A673 (cell line): ENCODE data around the gene GM2A. TPM values are rescaled to one million over a fixed set of nuclear protein-coding genes. Genes with fewer than 3 reads are reported as not detected.
A peak's percentile ranks its signal among the peaks of the same experiment; 100 is the strongest.

Experiments
- BruUV-seq: library from RNA; stranded (reverse); fragments of 400-500 nt; replicated peaks from 2 replicates; lab custom pipeline; 2021; lab: Mats Ljungman, UMichigan
- CTCF ChIA-PET: fragments of 300-600 bp; sonication (Branson Sonifier 250); formaldehyde crosslinking; loops from one replicate; lab custom pipeline; 2022; ENCODE audit warnings: antibody characterized with exemption; lab: Charles Lee
- POLR2A ChIA-PET: fragments of 300-600 bp; sonication (Branson Sonifier 250); formaldehyde crosslinking; loops from one replicate; lab custom pipeline; 2022; ENCODE audit warnings: antibody characterized with exemption; ENCODE audit not compliant: low non-redundant PET; lab: Charles Lee
- DNase-seq: peaks from one replicate; pipeline ENCODE4 v3.0.0-alpha.2; 2015; ENCODE audit warnings: low spot score
- H3K27ac ChIP-seq: fragments of 200-600 bp; sonication (generic); 2 replicates; pipeline ENCODE4 v1.5.1; 2016; ENCODE audit warnings: mixed run types, low read depth, mild to moderate bottlenecking, mixed read lengths, antibody characterized with exemption, low read length; ENCODE audit not compliant: poor library complexity, severe bottlenecking
- H3K27me3 ChIP-seq: fragments of 200-600 bp; sonication (generic); replicated peaks from 2 replicates; pipeline ENCODE4 v1.6.1; 2017; ENCODE audit warnings: mixed run types, low read depth, mild to moderate bottlenecking, mixed read lengths, antibody characterized with exemption, low read length; ENCODE audit not compliant: insufficient read depth, poor library complexity
- H3K36me3 ChIP-seq: fragments of 200-600 bp; sonication (generic); 2 replicates; pipeline ENCODE4 v1.6.1; 2016; ENCODE audit warnings: mixed run types, mild to moderate bottlenecking, mixed read lengths, antibody characterized with exemption, low read length; ENCODE audit not compliant: insufficient read depth, poor library complexity, severe bottlenecking
- H3K4me1 ChIP-seq: fragments of 200-600 bp; sonication (generic); 2 replicates; pipeline ENCODE4 v1.6.1; 2017; ENCODE audit warnings: mixed run types, mild to moderate bottlenecking, mixed read lengths, antibody characterized with exemption, low read length; ENCODE audit not compliant: insufficient read depth, poor library complexity, severe bottlenecking
- H3K4me3 ChIP-seq: fragments of 200-600 bp; sonication (generic); 2 replicates; pipeline ENCODE4 v1.5.1; 2016; ENCODE audit warnings: low read depth, mixed run types, mild to moderate bottlenecking, mixed read lengths, low read length; ENCODE audit not compliant: poor library complexity, severe bottlenecking
- H3K9me3 ChIP-seq: fragments of 200-600 bp; sonication (generic); 2 replicates; pipeline ENCODE4 v1.6.1; 2016; ENCODE audit warnings: mixed run types, low read depth, mild to moderate bottlenecking, mixed read lengths, antibody characterized with exemption, low read length; ENCODE audit not compliant: poor library complexity, severe bottlenecking
- EZH2 ChIP-seq: fragments of 200-600 bp; sonication (generic); IDR thresholded peaks from 2 replicates; pipeline ENCODE4 v1.6.1; 2017; ENCODE audit warnings: borderline replicate concordance, low read depth, mild to moderate bottlenecking, mixed read lengths, antibody characterized with exemption, low read length; ENCODE audit not compliant: poor library complexity, severe bottlenecking
- intact Hi-C: fragments of 100-400 bp; cut with micrococcal nuclease; formaldehyde crosslinking; loops from one replicate; pipeline ENCODE4 v1.10.0; 2022; ENCODE audit not compliant: unreplicated experiment
- total RNA-seq: library from RNA; stranded (reverse); gene quantifications from 2 replicates; pipeline ENCODE4 v1.2.3, GENCODE V29; 2021
- TF ChIP-seq, protein P1 (sequence below): fragments of 300-800, 200-600 bp; sonication (generic); conservative IDR thresholded peaks from 2 replicates; pipeline ENCODE4 v1.5.1; 2017; ENCODE audit warnings: low read depth, mild to moderate bottlenecking, antibody characterized with exemption, low read length, moderate library complexity, mixed read lengths

The GM2A gene
- total RNA-seq, 1 experiment from 2014 or later = 3.5 TPM

DNA sequence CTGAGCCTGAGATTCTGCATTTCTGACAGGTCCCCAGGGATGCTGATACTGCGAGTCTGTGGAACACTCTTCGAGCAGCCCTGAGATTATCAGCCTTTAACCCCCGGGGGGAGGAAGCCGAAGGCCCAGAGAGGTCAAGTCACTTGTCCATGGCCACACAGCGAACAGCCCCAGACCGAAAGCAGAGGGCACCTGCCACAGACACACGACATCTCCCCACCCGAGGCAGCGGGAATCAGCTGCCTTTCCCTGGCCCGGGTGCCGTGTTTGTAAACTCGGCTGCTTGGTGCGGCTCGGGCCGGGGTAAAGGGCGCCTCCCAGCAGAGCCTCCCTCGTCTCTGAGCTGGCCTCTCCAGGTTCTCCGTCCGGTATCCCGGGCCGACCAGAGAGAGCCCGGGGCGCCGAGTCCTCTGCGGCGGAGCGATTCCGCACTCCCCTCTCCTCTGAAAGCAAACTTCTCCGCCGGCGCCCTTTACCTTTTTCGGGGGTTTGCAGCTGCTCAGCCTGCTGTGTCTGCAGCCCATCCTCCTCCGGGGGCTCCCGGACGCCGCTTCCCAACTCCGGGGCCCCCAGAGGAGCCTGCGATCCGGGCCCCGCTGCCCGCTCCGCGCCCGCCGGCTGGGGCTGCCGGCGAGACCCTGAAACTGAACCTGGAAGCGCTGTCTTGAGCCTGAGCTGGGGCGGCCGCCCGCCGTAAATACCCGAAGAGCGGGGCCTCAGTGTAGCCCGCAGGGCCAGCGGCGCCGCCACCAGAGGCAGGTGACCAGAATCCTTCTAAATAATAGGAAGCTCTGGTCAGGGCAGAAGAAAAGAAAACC lies 29.3 kb upstream of the GM2A start, which contains the start of gene CCDC69:
Gene CCDC69 (minus strand): TSS at position 646 of the 818 bp plus-strand sequence. CDS start 122 bp downstream, at position 524.
- ChIA-PET POLR2A (no interaction called here), CTCF (no interaction called here)
- no peaks in the 10 kb centered on the region for H3K27me3 ChIP-seq
- TF ChIP-seq, protein P1, sequence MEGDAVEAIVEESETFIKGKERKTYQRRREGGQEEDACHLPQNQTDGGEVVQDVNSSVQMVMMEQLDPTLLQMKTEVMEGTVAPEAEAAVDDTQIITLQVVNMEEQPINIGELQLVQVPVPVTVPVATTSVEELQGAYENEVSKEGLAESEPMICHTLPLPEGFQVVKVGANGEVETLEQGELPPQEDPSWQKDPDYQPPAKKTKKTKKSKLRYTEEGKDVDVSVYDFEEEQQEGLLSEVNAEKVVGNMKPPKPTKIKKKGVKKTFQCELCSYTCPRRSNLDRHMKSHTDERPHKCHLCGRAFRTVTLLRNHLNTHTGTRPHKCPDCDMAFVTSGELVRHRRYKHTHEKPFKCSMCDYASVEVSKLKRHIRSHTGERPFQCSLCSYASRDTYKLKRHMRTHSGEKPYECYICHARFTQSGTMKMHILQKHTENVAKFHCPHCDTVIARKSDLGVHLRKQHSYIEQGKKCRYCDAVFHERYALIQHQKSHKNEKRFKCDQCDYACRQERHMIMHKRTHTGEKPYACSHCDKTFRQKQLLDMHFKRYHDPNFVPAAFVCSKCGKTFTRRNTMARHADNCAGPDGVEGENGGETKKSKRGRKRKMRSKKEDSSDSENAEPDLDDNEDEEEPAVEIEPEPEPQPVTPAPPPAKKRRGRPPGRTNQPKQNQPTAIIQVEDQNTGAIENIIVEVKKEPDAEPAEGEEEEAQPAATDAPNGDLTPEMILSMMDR = peak; percentile 16; the same call in 1 of the 2 replicates
- TF ChIP-seq EZH2 = no peak
- H3K36me3 ChIP-seq = no peaks in the 10 kb centered on the region
- DNase-seq = peak; percentile 59
- H3K4me1 ChIP-seq = no peaks in the 10 kb centered on the region
- intact Hi-C loops = no loop called here
- BruUV-seq = no TSS peak
- H3K4me3 ChIP-seq = peak within 1 kb of the TSS; percentile 58
- no peak within 1 kb of the TSS for H3K27ac ChIP-seq
- H3K9me3 ChIP-seq = no peaks in the 10 kb centered on the region

DNA sequence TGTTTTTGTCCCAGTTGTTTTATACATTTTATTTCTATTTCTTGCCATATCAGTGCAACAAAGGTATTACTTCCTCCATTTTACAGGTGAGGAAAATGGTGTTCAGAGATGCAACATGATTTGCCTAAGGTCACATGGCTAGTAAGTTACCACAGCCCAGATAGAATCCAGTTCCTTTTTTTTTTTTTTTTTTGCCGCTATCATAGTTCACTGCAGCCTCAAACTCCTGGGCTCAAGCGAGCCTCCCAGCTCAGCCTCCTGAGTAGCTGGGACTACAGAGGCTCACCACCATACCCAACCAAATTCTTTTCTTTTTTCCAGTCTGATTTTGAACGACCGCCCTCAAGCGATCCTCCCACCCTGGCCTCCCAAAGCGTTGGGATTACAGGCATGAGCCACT lies 28.6 kb upstream of the GM2A start:
- Histone ChIP-seq H3K27ac (no peak overlapping the region), H3K27me3 (no peaks in the 10 kb centered on the region), H3K36me3 (no peaks in the 10 kb centered on the region), H3K9me3 (no peaks in the 10 kb centered on the region), H3K4me1 (no peaks in the 10 kb centered on the region), H3K4me3 (peak overlapping the region; percentile 58)
- ChIA-PET POLR2A (no interaction called here), CTCF (no interaction called here)
- intact Hi-C loops = no loop called here
- BruUV-seq = no TSS peak
- no peak for DNase-seq
- TF ChIP-seq, protein P1 = no peak
- TF ChIP-seq EZH2 = no peak

DNA sequence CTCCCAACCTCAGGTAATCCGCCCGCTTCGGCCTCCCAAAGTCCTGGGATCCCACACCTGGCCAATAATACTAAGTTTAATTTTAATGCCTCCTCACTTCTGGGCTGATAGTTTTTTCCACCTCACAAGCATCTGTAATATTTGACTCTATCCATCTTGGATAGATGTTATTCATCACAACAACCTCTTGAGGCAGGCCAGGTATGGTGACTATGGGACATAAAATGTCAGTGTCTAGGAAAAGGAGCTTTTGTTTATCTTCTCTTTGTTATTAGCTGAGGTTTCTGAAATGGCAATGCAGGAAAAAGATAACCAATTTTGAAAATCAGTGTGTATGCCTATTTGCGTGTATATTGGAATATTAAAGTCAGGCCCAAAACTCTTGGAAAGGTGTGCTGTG lies 27.9 kb upstream of the GM2A start:
- Histone ChIP-seq H3K36me3 (no peaks in the 10 kb centered on the region), H3K4me1 (no peaks in the 10 kb centered on the region), H3K4me3 (no peak overlapping the region), H3K27me3 (no peaks in the 10 kb centered on the region), H3K9me3 (no peaks in the 10 kb centered on the region), H3K27ac (no peak overlapping the region)
- POLR2A ChIA-PET = no interaction called here
- no TSS peak for BruUV-seq
- CTCF ChIA-PET = no interaction called here
- no peak for DNase-seq
- TF ChIP-seq, protein P1 = no peak
- no peak for TF ChIP-seq EZH2
- intact Hi-C loops = no loop called here
